ACC112 (cell line): Measurements from ENCODE around the gene IGF2BP3.

Source experiments
- H2AFZ ChIP-seq: fragments of 200-600 bp; sonication (generic); one replicate; pipeline ENCODE4 v1.6.0; 2017; ENCODE audit warnings: antibody characterized with exemption, low read length; ENCODE audit not compliant: unreplicated experiment
- H3K27ac ChIP-seq: fragments of 200-600 bp; sonication (generic); 2 replicates; pipeline ENCODE4 v1.5.1; 2014; ENCODE audit warnings: low read depth, mild to moderate bottlenecking, antibody characterized with exemption, low read length, moderate library complexity
- H3K27me3 ChIP-seq: fragments of 200-600 bp; sonication (generic); 2 replicates; pipeline ENCODE4 v1.6.1; 2014; ENCODE audit warnings: mild to moderate bottlenecking, antibody characterized with exemption, low read length, moderate library complexity, mixed read lengths; ENCODE audit not compliant: insufficient read depth
- H3K36me3 ChIP-seq: fragments of 200-600 bp; sonication (generic); 2 replicates; pipeline ENCODE4 v1.6.1; 2016; ENCODE audit warnings: mild to moderate bottlenecking, antibody characterized with exemption, low read length, moderate library complexity, mixed read lengths; ENCODE audit not compliant: insufficient read depth
- H3K4me1 ChIP-seq: fragments of 200-600 bp; sonication (generic); one replicate; pipeline ENCODE4 v1.6.1; 2016; ENCODE audit warnings: low read length, mixed read lengths; ENCODE audit not compliant: insufficient read depth, unreplicated experiment, control insufficient read depth
- H3K4me3 ChIP-seq: fragments of 200-600 bp; sonication (generic); 2 replicates; pipeline ENCODE4 v1.5.1; 2014; ENCODE audit warnings: mild to moderate bottlenecking, low read depth, low read length
- H3K79me2 ChIP-seq: fragments of 200-600 bp; sonication (generic); one replicate; pipeline ENCODE4 v1.6.0; 2016; ENCODE audit warnings: low read length; ENCODE audit not compliant: control insufficient read depth, unreplicated experiment, insufficient read depth

IGF2BP3 gene

GRCh38 chr7:23264916-23265458 is 205.3 kb downstream of the IGF2BP3 start:
- H2AFZ ChIP-seq: no peak overlapping the region

GRCh38 chr7:23261843-23262452 is 208.3 kb downstream of the IGF2BP3 start:
- H3K4me3 ChIP-seq: no peak overlapping the region
- no peaks in the 10 kb centered on the region for H3K27me3 ChIP-seq
- no peak overlapping the region for H2AFZ ChIP-seq
- peaks cover 27% of the 10 kb centered on the region for H3K36me3 ChIP-seq
- no peaks in the 10 kb centered on the region for H3K4me1 ChIP-seq
- no peak overlapping the region for H3K27ac ChIP-seq
- H3K79me2 ChIP-seq: no peaks in the 10 kb centered on the region

More at GRCh38 chr7:23264916-23265458, 205.3 kb downstream of the IGF2BP3 start:
- no peaks in the 10 kb centered on the region for H3K4me1 ChIP-seq
- peaks cover 24% of the 10 kb centered on the region; the same call in 1 of the 2 replicates for H3K36me3 ChIP-seq
- no peak overlapping the region for H3K27ac ChIP-seq
- H3K79me2 ChIP-seq: no peaks in the 10 kb centered on the region
- H3K27me3 ChIP-seq: no peaks in the 10 kb centered on the region
- H3K4me3 ChIP-seq: no peak overlapping the region

DNA sequence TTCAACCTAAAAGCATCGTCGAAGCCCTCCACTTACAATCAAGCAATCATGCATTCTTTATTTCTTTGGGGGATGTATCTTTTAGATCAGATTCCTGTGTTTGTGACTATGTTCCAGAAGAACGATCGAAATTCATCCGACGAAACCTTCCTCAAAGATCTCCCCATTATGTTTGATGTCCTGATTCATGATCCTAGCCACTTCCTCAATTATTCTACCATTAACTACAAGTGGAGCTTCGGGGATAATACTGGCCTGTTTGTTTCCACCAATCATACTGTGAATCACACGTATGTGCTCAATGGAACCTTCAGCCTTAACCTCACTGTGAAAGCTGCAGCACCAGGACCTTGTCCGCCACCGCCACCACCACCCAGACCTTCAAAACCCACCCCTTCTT is 209.9 kb downstream of the IGF2BP3 start:
- no peak overlapping the region for H3K4me3 ChIP-seq
- peaks cover 22% of the 10 kb centered on the region for H3K36me3 ChIP-seq
- H3K27me3 ChIP-seq: no peaks in the 10 kb centered on the region
- H3K79me2 ChIP-seq: no peaks in the 10 kb centered on the region
- no peaks in the 10 kb centered on the region for H3K4me1 ChIP-seq
- no peak overlapping the region for H2AFZ ChIP-seq
- no peak overlapping the region for H3K27ac ChIP-seq
